ENCODE data around the gene DUSP16.
"Not testable (repeated sequence)": the region's sequence is repeated elsewhere in the genome, so short reads cannot be mapped to it uniquely, and the experiment has no call there.

The DUSP16 gene

DNA sequence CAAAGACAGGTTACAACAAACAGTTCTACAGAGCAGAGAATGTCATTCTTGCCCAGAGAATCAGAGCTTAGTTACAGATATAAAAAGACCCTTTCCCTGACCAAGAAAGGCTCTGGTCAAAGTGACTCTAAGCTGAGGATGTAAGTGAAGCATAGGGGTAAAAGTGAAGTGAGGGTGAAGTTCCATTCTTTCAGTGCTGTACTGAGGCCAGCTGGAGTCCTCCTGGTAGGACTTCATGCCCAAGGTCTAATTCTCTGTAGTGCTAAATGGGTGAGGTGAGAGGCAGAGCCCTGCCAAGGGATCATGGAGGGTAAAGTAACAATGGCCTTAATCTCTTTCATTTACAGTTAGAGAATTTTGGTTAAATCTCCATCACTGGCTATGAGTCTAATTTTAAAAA is 38.5 kb downstream of the DUSP16 start:
- no peak for DNase-seq (ENCODE audit: low read depth, low spot score)
- H3K27ac ChIP-seq = no peak overlapping the region

DNA sequence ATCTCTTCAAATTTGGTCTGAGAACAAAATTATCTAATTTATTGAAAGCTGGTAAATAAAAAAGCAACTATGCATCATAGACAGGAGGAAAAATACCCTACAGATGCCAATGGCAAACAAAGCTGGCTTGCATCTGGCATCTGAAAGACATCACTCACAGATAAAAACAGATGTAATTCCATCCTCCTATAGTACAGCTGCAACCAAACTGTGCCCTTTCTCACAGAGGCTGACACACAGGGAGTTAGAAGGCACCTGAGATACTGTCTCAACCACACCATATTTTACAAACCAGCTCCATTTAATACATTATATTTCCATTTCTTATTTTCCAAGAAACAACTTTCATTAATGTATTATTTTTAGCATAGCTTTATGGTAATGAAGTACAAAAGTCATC is 39.4 kb downstream of the DUSP16 start:
- H3K27ac ChIP-seq = no peak overlapping the region
- no peak for DNase-seq (ENCODE audit: low read depth, low spot score)

DNA sequence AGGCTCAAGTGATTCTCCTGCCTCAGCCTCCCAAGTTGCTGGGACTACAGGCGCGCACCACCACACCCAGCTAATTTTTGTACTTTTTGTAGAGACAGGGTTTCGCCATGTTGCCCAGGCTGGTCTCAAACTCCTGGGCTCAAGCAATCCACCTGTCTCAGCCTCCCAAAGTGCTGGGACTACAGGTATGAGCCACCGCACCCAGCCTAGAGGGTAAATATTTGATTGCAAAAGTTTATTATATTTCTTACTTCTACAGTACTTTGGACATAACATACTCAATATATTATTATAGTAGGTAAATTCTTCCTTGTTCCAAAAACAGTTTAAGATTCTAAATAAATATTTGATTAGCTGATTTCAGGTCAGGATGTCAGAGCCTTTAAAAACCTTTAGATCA is 40.0 kb downstream of the DUSP16 start:
- not testable (repeated sequence) for H3K27ac ChIP-seq; DNase-seq (ENCODE audit: low read depth, low spot score)

DNA sequence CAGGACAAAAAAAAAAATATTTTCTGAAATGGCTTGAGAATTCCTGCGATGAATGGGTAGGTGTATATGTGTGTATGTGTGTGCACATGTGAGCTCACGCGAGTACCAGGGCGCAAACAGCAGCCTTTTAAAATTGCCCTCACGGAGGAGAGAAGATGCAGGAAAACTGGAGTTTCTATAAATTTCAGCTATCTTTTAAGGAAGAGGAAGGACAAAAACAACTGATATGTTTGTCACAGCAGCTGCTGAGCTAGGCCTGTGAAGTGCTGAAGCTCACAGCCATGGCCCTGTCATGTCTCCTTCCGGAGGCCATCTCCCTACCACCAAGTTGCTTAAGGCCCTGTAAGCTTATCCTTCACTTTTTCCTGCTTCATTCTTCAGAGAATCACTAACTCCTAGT is 40.8 kb downstream of the DUSP16 start:
- DNase-seq (ENCODE audit: low read depth, low spot score) = no peak
- H3K27ac ChIP-seq = no peak overlapping the region

DNA sequence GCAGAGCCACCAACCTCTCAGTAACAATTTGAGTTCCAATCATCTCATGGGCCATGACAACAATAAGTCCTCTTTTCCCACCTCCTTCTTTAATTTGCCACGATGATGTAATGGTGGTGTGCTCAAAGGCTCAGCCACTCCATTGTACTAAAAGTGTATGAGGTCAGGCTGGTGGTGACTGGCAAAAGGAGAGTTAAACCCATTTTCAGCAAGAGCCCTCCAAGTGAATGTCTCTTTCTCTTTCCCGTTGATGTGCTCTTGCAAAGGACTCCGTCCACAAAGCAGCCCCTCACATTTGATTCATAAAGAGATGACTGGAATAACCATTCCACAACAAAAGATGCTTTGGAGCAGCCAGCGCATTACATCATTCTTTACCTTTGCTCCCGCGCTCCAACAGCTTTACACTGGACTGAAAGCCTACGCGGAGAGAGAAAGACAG is 41.6 kb downstream of the DUSP16 start:
- DNase-seq (ENCODE audit: low read depth, low spot score) = no peak
- H3K27ac ChIP-seq = no peak overlapping the region

DNA sequence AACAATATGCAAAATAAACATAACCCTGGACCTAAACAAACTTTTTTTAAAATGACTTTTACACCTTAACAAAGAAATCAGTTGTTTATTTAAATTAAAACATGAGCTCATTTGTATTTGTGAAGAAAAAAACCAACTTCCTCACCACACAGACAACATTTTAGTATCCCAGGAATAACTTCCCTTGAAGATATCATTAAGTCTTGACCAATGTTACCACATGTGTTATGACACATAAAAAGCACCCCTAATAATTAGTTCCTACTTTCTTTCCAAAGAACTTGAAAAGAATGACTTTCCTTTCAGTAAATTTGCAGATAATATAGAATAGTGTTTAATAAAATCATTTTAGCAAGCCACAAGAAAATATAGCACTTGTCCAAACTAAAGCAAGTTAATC is 42.4 kb downstream of the DUSP16 start:
- no peak overlapping the region for H3K27ac ChIP-seq
- no peak for DNase-seq (ENCODE audit: low read depth, low spot score)

DNA sequence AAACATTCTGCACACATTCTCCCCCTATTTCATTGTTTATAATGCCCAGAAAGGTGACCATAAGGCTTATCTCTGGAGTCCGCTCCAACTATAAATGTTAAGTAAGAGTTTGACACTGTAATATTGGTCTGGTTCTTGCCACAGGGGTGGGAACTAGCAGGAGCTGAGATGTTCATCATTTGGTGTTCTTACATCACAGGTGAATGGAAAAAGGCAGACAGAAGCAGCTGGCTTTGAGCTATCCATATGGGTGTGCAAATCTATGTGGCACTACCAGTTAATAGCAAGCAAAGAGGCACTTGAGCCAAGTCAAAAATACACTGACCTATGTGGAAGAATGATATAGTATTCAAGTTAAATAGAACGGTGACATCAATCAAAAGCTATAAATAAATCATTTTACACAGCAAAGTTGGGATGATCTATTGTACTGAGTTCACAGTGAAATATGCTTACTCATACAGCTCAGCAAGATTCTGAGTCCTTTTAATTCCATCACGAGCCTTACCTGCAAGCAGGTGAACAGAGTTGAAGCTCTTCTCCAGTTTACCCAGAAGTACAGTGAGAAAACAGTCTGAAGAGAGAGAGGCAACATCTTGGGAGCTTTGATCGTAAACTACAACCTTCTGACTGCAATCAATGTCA is 43.2 kb downstream of the DUSP16 start:
- no peak overlapping the region for H3K27ac ChIP-seq
- DNase-seq (ENCODE audit: low read depth, low spot score) = no peak

DNA sequence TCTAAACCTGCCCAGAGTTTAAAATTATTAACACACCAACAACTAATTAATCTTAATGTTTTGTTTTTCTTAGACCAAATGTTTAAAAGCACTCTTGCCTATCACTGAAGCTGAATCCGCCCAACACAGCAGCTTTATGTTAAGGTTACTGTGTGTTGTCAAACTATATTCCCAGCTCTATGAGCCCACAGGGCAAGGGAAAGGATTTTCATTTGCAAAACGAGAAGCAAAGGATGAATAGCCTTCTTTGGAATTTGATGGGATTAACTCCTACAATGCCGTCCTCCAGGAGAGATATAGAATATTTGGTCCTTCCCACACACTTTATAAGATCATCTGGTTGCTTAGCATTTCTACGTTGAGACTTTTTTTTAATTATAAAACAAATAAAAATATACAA is 43.7 kb downstream of the DUSP16 start:
- no peak overlapping the region for H3K27ac ChIP-seq
- DNase-seq (ENCODE audit: low read depth, low spot score) = no peak

DNA sequence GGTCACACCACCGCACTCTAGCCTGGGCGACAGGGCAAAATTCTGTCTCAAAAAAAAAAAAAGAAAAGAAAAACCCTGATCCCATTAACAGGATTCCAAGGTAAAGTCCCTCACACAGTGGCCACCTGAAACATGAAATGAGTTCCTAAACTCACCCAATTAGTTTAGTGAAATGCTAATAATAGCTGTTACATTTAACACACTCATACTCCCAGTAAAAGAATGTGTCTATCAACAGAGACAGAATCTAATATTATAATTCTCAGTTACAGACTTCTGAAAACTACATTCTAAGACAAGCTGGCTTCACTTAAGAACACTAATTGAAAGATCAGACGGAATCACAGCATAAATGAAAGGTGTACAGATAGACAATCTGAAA is 44.2 kb downstream of the DUSP16 start:
- DNase-seq (ENCODE audit: low read depth, low spot score) = no peak
- no peak overlapping the region for H3K27ac ChIP-seq

DNA sequence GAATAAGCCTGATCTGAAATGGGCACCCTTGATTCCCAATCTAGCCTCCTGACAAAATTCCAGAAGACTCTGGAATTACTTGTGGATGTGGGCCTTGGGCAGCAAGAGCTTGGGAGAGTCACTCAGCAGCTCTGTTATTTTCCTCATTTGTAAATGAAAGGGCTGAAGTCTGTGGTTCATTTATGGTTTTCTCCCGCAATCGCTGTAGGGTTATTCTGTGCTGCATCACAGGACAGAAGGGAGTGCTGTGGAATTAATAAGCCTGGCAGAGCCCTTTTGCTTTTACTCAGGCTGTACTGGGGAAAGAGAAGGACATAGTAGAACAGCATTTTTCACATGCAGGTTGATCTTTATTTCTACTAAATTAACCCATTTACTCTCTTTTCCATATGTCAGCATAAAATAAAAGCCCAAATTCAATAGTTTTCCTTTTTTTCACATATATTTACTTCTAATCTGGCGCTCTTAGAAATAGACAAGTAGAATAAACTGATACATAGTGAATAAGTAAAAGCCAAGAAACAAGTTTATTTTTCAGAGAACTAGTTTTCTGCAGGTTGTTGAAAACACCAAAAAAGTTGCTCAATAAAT is 49.2 kb downstream of the DUSP16 start:
- no peak for DNase-seq (ENCODE audit: low read depth, low spot score)
- H3K27ac ChIP-seq = no peak overlapping the region

DNA sequence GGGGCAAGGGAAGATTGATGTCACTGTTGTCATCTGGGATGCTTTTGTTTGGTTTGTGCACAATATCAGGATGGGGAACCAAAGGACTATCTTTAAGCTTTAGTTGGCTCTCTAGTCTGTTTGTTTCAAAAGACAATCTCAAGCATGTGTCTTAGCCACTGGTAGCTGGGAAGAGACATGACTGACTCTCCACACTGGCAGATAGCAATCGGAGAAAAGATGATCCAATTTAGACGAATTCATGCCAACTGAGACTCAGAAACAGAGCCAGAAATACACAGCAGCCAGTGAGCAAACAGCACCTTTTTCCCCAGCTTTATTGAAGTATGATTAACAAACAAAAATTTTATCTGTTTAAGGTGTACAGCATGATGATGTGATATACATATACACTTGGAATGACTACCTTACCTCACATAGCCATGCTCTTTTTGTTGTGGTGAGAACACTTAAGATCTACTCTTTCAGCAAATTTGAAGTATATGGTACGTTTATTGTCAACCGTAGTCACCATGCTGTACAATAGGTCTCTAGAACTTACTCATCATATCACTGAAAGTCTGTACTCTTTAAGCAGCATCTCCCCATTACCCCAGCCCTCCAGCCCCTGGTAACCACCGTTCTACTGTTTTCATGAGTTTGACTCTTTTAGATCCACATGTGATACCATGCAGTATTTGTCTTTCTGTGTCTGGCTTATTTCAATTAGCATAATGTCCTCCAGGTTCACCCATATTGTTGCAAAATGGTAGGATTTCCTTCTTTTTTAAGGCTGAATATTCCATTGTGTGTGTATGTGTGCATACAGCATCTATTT is 50.6 kb downstream of the DUSP16 start:
- H3K27ac ChIP-seq = peak overlapping the region; percentile 92
- no peak for DNase-seq (ENCODE audit: low read depth, low spot score)

DNA sequence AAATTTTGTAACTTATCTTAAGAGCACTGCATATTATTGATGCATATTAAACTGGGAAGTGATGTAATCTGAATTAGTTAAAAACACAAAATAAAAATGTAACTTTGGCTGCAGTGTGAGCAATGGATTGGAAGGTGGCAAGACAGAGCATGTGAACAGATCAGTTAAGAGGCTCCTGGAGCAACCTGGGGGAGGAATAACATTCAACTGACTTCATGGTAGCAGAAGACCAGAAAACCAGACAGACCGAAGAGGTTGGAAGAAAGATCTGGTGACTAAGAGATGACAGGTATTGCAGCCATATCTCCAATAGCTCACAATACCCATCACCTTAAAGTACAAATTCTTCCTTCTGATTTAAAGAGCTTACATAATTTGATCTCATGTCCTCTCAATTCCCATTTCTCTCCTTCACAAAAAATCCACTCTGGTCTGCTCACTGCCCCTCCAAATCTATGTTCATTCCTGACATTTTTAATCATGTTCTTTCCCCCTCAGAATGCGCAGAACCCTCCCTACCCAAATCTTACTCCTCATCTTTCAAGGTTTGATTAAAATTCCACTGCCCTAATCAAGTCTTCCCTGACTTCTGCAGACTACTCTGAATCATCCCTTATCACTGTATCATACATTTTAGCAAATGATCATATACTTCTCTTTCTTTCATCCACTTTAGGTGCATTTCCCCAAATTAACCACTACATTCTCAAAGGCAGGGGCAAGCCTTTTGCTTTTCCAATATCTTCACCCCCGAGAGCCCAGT is 51.5 kb downstream of the DUSP16 start:
- peak overlapping the region; percentile 92 for H3K27ac ChIP-seq
- peak; percentile 87 for DNase-seq (ENCODE audit: low read depth, low spot score)

DNA sequence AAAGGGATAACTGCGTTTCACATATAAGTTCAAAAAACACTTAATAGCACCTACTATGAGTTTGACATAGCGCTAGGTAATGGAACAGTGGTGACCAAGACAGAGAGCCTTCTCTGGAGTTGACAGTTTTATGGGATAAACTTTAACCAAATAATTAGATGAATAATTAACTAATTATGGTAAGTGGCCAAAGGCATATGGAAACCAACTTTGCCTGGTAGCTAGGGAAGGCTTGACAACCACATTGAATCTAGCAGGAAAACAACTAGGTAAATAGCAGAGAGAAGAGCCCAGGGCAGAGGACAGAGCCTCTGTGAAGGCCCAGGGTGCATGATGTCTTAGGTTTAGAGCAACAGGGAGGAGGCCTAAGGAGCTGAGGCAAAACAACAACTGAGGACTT is 52.1 kb downstream of the DUSP16 start:
- H3K27ac ChIP-seq = peak overlapping the region; percentile 92

DNA sequence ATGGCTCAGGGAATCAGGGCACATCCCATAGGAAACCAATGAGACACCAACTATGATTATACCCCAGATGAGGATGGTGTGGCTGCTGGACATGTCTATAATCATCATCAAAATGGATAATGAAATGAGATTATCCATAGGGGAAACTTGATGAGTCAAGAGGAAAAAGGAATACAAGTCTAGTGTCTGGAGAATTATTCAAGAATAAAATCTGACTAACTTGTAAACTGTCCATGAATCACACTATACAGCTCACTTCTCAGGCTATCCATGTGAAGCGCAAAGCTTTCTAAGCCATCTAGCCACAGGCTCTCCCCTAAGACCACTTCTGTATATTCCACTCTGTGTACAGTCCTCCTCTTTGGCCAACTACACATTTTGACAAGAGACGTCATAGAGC is 52.5 kb downstream of the DUSP16 start:
- peak; percentile 82 for DNase-seq (ENCODE audit: low read depth, low spot score)
- peak overlapping the region; percentile 92 for H3K27ac ChIP-seq

More for the DNA sequence above, 52.1 kb downstream of the DUSP16 start:
- no peak for DNase-seq (ENCODE audit: low read depth, low spot score)

DNA sequence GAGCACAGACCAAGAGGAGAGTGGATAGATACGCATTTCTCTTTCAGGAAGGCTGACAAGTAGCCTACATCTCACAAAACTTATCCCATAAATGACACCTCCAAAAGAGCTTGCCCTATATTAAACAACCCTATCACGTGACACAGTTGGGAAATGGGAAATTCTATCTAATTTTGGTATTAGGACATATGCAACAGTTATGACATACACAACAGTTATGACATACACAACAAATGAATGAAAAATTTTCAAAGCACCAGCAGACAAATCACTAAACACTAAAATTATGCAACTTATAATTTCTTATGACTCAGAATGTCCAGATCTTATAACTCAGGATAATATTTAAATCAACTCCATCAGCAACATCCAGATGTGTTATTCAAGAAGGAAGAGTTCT is 54.1 kb downstream of the DUSP16 start:
- no peak for DNase-seq (ENCODE audit: low read depth, low spot score)
- peak overlapping the region; percentile 92 for H3K27ac ChIP-seq

DNA sequence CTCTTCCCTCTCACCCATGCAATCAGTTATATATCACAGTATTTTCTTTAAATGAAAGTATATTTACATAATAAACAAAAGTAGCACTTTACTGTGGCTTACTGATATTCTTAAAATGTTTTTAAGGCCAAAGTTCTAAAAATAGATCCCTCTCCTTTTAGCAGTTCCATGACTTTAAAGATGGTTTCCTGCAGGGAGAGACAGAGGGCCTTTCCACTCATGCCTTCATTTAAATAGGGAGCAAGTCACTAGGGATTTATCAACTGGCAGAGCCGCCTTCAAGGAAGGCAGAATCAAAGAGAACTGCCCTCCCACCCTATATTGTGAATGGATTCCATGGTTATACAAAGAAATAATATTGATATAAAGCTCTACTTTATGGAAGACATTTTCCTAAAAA is 55.5 kb downstream of the DUSP16 start:
- no peak overlapping the region for H3K27ac ChIP-seq

DNA sequence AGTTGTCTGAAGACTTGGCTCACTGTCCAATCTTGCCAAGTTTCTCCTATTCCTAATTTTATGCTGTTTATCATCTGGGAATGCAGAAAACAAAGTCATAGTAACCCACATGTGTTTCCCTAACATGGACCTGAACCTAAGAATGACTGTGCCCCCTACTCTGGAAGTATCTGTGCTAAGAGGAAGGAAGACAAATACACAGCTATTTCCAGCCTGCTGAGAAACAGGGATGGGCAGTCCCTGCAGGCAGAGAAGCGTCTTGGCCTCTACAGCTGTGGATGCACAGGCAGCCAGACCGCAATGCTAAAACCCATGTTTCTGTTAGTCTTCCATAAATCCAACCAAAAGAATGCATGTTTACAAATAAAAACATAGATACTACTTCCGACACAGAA is 56.2 kb downstream of the DUSP16 start:
- H3K27ac ChIP-seq = no peak overlapping the region
- no peak for DNase-seq (ENCODE audit: low read depth, low spot score)

More for the DNA sequence above, 55.5 kb downstream of the DUSP16 start:
- no peak for DNase-seq (ENCODE audit: low read depth, low spot score)

DNA sequence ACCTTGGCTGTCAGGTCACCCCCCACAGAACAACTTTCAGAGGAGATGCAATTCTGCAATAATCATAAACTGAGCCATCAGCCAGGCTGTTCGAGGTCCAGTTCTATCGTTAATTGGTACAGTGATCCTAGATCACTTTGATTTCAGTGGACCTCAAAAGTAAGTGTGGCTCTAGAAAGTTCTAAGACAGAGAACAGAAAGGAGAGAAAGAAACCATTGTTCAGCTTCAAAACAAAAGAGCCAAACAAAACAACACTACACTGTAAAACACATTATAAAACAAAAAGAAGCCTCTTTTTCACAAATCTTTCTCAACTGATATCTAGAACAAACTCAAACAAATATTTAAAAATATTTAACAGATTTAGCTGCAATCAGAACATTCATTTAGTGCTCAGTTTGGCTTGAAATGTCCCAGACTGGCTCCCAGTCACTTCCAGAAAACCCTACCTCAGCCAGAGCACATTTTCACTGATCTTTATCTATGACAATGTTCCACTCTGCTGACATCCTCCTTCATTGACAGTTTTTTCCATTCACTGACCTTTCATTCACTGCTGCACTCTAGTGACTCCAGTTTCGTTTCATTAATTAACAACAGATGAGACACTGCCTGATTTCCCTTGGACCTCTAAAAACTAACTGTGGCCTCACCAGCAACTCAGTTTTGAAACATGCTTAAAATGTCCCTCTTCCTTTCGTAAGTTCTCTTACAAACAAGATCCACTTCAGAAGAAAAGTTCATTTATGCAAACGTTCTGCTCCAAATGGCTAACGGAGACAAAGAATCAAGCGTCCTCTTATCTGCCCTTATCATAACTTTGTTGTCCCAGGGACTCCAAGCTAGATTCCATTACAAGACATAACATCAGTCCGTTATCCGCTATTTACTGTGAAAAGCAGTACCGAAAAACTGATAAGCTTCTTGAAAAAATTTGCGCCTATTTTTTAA is 56.8 kb downstream of the DUSP16 start:
- no peak overlapping the region for H3K27ac ChIP-seq
- DNase-seq (ENCODE audit: low read depth, low spot score) = no peak

DNA sequence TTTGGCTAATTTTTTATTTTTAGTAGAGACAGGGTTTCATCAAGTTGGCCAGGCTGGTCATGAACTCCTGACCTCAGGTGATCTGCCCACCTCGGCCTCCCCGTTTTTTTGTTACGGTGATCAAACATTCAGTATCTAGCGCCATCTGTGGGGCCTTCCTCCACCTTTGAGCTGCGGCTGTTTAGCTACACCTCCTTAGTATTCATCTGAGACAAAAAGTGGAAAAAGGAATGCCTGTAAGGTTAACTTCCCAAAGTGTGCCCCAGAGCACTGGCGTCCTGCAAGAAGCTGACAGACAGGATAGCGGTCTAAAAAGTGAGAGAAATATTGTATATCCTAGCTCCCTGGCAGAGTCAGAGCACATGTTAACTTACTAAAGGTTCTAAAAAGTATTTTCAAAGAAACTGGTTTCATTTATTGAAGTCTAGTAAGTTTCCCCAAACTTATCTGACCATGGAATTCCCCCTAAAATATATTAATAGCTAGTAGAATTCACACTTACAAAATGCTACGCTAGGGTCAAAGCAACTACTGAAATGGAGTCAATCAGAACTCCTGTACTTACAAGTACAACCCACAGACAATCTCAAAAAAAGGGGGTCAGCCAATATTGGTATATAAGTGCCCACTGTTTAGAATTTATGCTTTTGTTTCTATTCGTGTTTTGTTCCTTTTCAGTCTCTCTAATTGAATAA is 59.1 kb downstream of the DUSP16 start:
- no peak overlapping the region for H3K27ac ChIP-seq
- DNase-seq (ENCODE audit: low read depth, low spot score) = no peak
